ENCODE results near the gene SAMD14. TPM values are rescaled to one million over a fixed set of nuclear protein-coding genes. Genes with fewer than 3 reads are reported as not detected.
A peak's percentile ranks its signal among the peaks of the same experiment; 100 is the strongest.

The SAMD14 gene
- total RNA-seq, 1 experiment from 2014 or later: not detected

DNA sequence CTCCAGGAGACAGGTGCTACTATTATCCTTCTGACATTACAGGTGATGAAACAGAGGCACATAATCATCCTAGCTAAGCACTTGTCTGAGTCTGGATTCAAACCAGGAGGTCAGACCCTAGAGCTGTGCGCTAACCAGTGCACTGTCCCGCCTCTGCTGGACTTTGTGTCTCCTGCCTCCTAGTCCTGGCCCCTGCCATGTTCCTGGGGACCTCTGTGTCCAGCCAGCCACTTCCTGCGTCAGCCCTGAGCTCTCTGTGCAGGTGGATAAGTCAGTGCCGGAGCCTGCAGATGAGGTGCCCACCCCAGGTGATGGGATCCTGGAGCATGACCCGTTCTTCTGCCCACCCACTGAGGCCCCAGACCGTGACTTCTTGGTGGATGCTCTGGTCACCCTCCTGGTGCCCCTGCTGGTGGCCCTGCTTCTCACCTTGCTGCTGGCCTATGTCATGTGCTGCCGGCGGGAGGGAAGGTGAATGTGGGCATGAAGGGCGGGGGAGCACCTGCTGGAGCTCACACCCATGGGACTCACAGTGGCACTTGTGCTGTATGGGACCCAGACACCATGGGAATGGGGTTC is 40.0 kb upstream of the SAMD14 start:
- BruUV-seq (replicated peaks): no TSS peak
- peaks cover 12% of the 10 kb centered on the region for H3K4me1 Mint-ChIP-seq (ENCODE audit: low read depth, unreplicated experiment)
- no peaks in the 10 kb centered on the region for H3K36me3 Mint-ChIP-seq (ENCODE audit: insufficient read depth, unreplicated experiment)
- CTCF ChIA-PET: interaction anchor here (0.6 to 2.7 kb wide), 19 partner anchors 8 to 1826 kb away, joined by 3 to 46 read pairs (median 4); partner anchors contain the start of genes PPP1R9B and TMEM92
- TF ChIP-seq, protein P1, sequence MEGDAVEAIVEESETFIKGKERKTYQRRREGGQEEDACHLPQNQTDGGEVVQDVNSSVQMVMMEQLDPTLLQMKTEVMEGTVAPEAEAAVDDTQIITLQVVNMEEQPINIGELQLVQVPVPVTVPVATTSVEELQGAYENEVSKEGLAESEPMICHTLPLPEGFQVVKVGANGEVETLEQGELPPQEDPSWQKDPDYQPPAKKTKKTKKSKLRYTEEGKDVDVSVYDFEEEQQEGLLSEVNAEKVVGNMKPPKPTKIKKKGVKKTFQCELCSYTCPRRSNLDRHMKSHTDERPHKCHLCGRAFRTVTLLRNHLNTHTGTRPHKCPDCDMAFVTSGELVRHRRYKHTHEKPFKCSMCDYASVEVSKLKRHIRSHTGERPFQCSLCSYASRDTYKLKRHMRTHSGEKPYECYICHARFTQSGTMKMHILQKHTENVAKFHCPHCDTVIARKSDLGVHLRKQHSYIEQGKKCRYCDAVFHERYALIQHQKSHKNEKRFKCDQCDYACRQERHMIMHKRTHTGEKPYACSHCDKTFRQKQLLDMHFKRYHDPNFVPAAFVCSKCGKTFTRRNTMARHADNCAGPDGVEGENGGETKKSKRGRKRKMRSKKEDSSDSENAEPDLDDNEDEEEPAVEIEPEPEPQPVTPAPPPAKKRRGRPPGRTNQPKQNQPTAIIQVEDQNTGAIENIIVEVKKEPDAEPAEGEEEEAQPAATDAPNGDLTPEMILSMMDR (IDR thresholded peaks at IDR 0.05; ENCODE audit: unreplicated experiment): no peak
- no peak overlapping the region for H3K27ac Mint-ChIP-seq (ENCODE audit: unreplicated experiment)
- intact Hi-C loops (cut with micrococcal nuclease; ENCODE audit: unreplicated experiment): loop anchor here (1.0 kb wide), 1 partner anchor 28 kb away; no protein-coding TSS in a partner anchor
- DNase-seq: no peak
- H3K4me3 Mint-ChIP-seq (ENCODE audit: low read depth, unreplicated experiment): no peak overlapping the region
- H3K9me3 Mint-ChIP-seq (ENCODE audit: low read depth, unreplicated experiment): no peaks in the 10 kb centered on the region
- H3K27me3 Mint-ChIP-seq (ENCODE audit: unreplicated experiment): peaks cover 43% of the 10 kb centered on the region

DNA sequence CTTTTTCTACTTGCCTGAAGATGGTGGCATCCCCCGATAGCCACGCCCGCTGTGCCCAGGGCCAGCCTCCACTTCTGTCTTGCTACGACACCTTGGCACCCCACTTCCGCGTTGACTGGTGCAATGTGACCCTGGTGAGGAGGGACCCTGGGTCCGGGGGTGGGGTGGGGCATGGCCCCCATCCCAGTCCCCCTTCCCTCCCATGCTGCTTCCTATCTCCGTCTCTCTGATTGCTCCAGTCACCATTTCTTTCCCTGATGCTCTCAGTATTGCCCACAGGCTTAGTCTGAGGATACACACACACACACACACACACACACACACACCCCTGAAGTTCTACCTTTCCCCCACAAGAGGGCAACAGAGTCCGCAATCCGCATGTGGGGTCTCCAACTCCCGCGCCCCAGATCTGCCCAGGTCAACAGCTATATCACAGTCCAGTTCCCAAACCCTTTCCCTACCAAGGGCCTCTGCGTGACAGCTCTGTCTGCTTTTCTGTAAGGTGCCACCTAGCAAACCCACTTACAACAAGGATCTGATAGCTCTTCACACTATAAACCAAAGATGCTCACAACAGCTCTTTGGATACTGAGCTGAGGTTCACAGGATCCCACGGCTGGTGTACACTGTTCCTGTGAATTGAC is 39.3 kb upstream of the SAMD14 start:
- TF ChIP-seq, protein P1 (IDR thresholded peaks at IDR 0.05; ENCODE audit: unreplicated experiment): peak; percentile 83
- Mint-ChIP-seq H3K4me1 (ENCODE audit: low read depth, unreplicated experiment) (peaks cover 12% of the 10 kb centered on the region), H3K27me3 (ENCODE audit: unreplicated experiment) (peaks cover 46% of the 10 kb centered on the region), H3K9me3 (ENCODE audit: low read depth, unreplicated experiment) (no peaks in the 10 kb centered on the region), H3K4me3 (ENCODE audit: low read depth, unreplicated experiment) (peak overlapping the region; percentile 14), H3K36me3 (ENCODE audit: insufficient read depth, unreplicated experiment) (no peaks in the 10 kb centered on the region), H3K27ac (ENCODE audit: unreplicated experiment) (peak overlapping the region; percentile 15)
- DNase-seq: peak; percentile 64
- BruUV-seq (replicated peaks): no TSS peak
- CTCF ChIA-PET: interaction anchor here (0.6 to 2.7 kb wide), 19 partner anchors 9 to 1827 kb away, joined by 3 to 46 read pairs (median 4); partner anchors contain the start of genes PPP1R9B and TMEM92
- intact Hi-C loops (cut with micrococcal nuclease; ENCODE audit: unreplicated experiment): loop anchor here (1.0 kb wide), 1 partner anchor 29 kb away; no protein-coding TSS in a partner anchor

DNA sequence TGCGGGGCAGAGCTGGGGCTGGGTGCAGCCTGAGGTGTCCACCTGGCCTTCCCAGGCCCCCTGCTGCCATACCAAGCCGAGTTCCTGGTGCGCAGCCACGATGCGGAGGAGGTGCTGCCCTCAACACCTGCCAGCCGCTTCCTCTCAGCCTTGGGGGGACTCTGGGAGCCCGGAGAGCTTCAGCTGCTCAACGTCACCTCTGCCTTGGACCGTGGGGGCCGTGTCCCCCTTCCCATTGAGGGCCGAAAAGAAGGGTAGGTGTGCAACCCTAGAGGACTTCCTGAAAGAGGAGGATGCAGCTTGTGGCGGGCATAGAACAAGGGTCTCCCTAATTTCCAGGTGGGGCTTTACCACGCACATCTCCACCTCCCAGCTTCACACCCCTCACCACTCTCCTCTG is 38.4 kb upstream of the SAMD14 start:
- no peak overlapping the region for H3K27ac Mint-ChIP-seq (ENCODE audit: unreplicated experiment)
- H3K27me3 Mint-ChIP-seq (ENCODE audit: unreplicated experiment): peaks cover 48% of the 10 kb centered on the region
- intact Hi-C loops (cut with micrococcal nuclease; ENCODE audit: unreplicated experiment): no loop called here
- CTCF ChIA-PET: interaction anchor here (1.0 to 1.5 kb wide), 2 partner anchors 10 to 30 kb away, joined by 4 to 13 read pairs; no protein-coding TSS in a partner anchor
- no peaks in the 10 kb centered on the region for H3K9me3 Mint-ChIP-seq (ENCODE audit: low read depth, unreplicated experiment)
- TF ChIP-seq, protein P1 (IDR thresholded peaks at IDR 0.05; ENCODE audit: unreplicated experiment): no peak
- BruUV-seq (replicated peaks): no TSS peak
- DNase-seq: no peak
- peaks cover 12% of the 10 kb centered on the region for H3K4me1 Mint-ChIP-seq (ENCODE audit: low read depth, unreplicated experiment)
- no peak overlapping the region for H3K4me3 Mint-ChIP-seq (ENCODE audit: low read depth, unreplicated experiment)
- no peaks in the 10 kb centered on the region for H3K36me3 Mint-ChIP-seq (ENCODE audit: insufficient read depth, unreplicated experiment)

DNA sequence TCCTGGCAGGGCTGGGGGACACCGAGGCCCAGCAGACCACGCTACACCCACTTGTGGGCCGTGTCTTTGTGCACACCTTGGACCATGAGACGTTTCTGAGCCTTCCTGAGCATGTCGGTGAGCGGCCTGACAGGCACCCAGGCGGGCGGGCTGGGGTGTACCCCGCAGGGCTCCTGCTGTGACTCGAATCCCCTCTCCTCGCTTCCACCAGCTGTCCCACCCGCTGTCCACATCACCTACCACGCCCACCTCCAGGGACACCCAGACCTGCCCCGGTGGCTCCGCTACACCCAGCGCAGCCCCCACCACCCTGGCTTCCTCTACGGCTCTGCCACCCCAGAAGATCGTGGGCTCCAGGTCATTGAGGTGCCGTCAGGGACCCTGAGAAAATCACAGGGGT is 37.4 kb upstream of the SAMD14 start:
- TF ChIP-seq, protein P1 (IDR thresholded peaks at IDR 0.05; ENCODE audit: unreplicated experiment): no peak
- BruUV-seq (replicated peaks): no TSS peak
- peaks cover 12% of the 10 kb centered on the region for H3K4me1 Mint-ChIP-seq (ENCODE audit: low read depth, unreplicated experiment)
- no peaks in the 10 kb centered on the region for H3K36me3 Mint-ChIP-seq (ENCODE audit: insufficient read depth, unreplicated experiment)
- no peak overlapping the region for H3K4me3 Mint-ChIP-seq (ENCODE audit: low read depth, unreplicated experiment)
- CTCF ChIA-PET: no interaction called here
- no peaks in the 10 kb centered on the region for H3K9me3 Mint-ChIP-seq (ENCODE audit: low read depth, unreplicated experiment)
- no peak for DNase-seq
- H3K27ac Mint-ChIP-seq (ENCODE audit: unreplicated experiment): no peak overlapping the region
- intact Hi-C loops (cut with micrococcal nuclease; ENCODE audit: unreplicated experiment): no loop called here
- H3K27me3 Mint-ChIP-seq (ENCODE audit: unreplicated experiment): peaks cover 58% of the 10 kb centered on the region
